NB4 (cell line): Measurements from ENCODE around the gene STIM1.

ENCODE experiments used
- MYC ChIP-seq: IDR thresholded peaks from 2 replicates; pipeline ENCODE4 v1.6.1; 2011; ENCODE audit warnings: low read depth, low read length
- POLR2A ChIP-seq: IDR thresholded peaks from 2 replicates; pipeline ENCODE4 v1.6.1; 2011; ENCODE audit warnings: mild to moderate bottlenecking; ENCODE audit not compliant: insufficient read length; ENCODE audit errors: extremely low read depth
- TF ChIP-seq, protein P1 (sequence below): IDR thresholded peaks from one replicate; pipeline ENCODE4 v1.5.1; 2012; ENCODE audit warnings: low read depth, low read length
- TF ChIP-seq, protein P2 (sequence below): IDR thresholded peaks from 2 replicates; pipeline ENCODE4 v1.6.1; 2011; ENCODE audit warnings: low read depth, low read length

DNA sequence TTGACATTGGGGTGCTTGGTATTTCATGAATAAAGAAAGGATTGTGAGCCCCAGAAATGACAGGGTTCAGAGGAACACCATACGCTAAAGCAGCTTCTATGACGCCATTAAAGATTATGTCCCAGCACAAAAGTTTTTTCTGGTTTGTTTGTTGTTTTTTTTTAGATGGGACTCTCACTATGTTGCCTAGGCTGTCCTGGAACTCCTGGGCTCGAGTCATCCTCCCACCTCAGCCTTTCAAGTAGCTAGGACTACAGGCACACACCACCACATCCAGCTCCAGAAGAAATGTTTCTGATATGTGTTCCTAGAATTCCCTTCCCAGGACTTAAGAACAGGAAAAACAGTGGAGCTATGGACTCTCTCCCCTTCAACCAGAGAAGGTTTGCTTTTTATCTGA lies 12.1 kb upstream of the STIM1 start:
- TF ChIP-seq, protein P1, sequence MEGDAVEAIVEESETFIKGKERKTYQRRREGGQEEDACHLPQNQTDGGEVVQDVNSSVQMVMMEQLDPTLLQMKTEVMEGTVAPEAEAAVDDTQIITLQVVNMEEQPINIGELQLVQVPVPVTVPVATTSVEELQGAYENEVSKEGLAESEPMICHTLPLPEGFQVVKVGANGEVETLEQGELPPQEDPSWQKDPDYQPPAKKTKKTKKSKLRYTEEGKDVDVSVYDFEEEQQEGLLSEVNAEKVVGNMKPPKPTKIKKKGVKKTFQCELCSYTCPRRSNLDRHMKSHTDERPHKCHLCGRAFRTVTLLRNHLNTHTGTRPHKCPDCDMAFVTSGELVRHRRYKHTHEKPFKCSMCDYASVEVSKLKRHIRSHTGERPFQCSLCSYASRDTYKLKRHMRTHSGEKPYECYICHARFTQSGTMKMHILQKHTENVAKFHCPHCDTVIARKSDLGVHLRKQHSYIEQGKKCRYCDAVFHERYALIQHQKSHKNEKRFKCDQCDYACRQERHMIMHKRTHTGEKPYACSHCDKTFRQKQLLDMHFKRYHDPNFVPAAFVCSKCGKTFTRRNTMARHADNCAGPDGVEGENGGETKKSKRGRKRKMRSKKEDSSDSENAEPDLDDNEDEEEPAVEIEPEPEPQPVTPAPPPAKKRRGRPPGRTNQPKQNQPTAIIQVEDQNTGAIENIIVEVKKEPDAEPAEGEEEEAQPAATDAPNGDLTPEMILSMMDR, result no peak
- no peak for TF ChIP-seq POLR2A
- TF ChIP-seq, protein P2, sequence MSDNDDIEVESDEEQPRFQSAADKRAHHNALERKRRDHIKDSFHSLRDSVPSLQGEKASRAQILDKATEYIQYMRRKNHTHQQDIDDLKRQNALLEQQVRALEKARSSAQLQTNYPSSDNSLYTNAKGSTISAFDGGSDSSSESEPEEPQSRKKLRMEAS, result no peak
- no peak for TF ChIP-seq MYC
